Measurements from ENCODE around the gene LIN7A.

LIN7A gene

DNA sequence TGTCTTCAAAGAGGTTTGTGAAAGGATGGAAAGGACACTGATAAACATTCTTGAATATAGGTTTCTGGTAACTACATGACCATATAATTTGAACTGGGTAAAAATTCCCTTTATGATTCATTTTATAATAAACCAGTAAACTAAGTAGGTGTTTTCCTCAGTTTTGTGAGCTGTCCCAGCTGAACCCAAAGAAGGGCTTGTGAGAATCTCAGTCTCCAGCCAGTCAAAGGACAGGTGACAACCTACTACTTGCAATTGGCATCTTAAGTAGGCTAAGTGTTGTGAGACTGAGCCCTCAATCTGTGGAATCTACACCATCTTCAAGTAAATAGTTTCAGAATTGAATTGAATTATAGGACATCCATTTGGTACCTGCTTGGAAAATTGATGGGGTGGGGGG lies 145.9 kb downstream of the LIN7A start:
- no peak for TF ChIP-seq TCF12 (IDR thresholded peaks at IDR 0.05; ENCODE audit: low read depth)
- TF ChIP-seq, protein P1, sequence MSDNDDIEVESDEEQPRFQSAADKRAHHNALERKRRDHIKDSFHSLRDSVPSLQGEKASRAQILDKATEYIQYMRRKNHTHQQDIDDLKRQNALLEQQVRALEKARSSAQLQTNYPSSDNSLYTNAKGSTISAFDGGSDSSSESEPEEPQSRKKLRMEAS (IDR thresholded peaks at IDR 0.05): no peak

DNA sequence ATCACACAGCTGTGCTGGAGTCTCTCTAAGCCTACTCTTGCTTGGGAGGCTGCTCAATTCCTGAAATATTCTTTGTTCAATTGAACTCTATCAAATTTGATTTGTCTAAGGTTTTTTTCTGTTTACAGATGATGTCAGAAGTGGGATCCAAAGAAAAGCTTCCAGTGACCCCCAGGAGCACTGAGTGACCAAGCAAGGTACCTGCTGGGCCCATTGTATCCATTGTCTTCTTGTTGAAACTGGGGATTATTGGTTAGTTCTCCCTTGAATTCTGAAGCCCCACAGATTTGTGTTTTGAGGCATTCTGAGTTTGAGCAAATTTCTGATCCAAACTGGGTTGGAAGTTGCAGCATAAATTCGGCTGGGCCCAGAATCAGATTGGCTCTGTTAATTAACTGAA lies 156.4 kb downstream of the LIN7A start:
- no peak for TF ChIP-seq TEAD4 (IDR thresholded peaks at IDR 0.05)
- TF ChIP-seq YY1 (IDR thresholded peaks at IDR 0.05; ENCODE audit: low read depth): no peak
- no peak for TF ChIP-seq TAF1 (IDR thresholded peaks at IDR 0.05; ENCODE audit: low read depth)
- TF ChIP-seq CREB1 (IDR thresholded peaks at IDR 0.05; ENCODE audit: low read depth): no peak
- no peak for TF ChIP-seq NFIC (IDR thresholded peaks at IDR 0.05)
- no peak for TF ChIP-seq FOXM1 (IDR thresholded peaks at IDR 0.05; ENCODE audit: borderline replicate concordance, low read depth)
- no peak for TF ChIP-seq EGR1 (IDR thresholded peaks at IDR 0.05)
- TF ChIP-seq, protein P2, sequence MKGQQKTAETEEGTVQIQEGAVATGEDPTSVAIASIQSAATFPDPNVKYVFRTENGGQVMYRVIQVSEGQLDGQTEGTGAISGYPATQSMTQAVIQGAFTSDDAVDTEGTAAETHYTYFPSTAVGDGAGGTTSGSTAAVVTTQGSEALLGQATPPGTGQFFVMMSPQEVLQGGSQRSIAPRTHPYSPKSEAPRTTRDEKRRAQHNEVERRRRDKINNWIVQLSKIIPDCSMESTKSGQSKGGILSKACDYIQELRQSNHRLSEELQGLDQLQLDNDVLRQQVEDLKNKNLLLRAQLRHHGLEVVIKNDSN (IDR thresholded peaks at IDR 0.05): no peak
- no peak for TF ChIP-seq ZBTB7A (IDR thresholded peaks at IDR 0.05; ENCODE audit: low read depth)
- TF ChIP-seq CEBPB (IDR thresholded peaks at IDR 0.05): no peak
- no peak for TF ChIP-seq REST (IDR thresholded peaks at IDR 0.05; ENCODE audit: low read depth)
- TF ChIP-seq, protein P1 (IDR thresholded peaks at IDR 0.05): no peak
- TF ChIP-seq EP300 (IDR thresholded peaks at IDR 0.05; ENCODE audit: borderline replicate concordance): no peak
- no peak for TF ChIP-seq RAD21 (IDR thresholded peaks at IDR 0.05; ENCODE audit: low read depth)

DNA sequence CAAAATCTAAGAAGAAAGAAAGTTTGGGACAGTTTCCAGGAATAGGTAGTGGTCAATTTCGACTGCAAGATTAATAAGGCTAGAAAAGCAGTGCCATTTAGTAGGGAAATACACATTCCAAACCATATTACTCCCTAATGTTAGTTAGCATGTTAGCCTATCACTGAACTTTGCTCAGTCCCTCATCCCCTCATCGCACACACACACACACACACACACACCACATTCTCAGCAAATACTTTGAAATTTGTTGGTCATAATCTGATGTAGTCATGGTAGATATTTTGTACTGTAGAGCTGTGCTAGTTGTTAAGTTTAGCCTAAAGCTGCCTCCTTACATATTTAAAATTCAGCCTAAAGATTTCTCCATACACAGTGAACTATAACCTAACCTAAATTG lies 157.0 kb downstream of the LIN7A start:
- TF ChIP-seq NFIC (IDR thresholded peaks at IDR 0.05): no peak
- TF ChIP-seq CREB1 (IDR thresholded peaks at IDR 0.05; ENCODE audit: low read depth): no peak
- no peak for TF ChIP-seq FOXM1 (IDR thresholded peaks at IDR 0.05; ENCODE audit: borderline replicate concordance, low read depth)
- TF ChIP-seq CEBPB (IDR thresholded peaks at IDR 0.05): no peak
- TF ChIP-seq TCF12 (IDR thresholded peaks at IDR 0.05; ENCODE audit: low read depth): no peak
- no peak for TF ChIP-seq ZBTB7A (IDR thresholded peaks at IDR 0.05; ENCODE audit: low read depth)
- TF ChIP-seq, protein P1 (IDR thresholded peaks at IDR 0.05): no peak
- no peak for TF ChIP-seq REST (IDR thresholded peaks at IDR 0.05; ENCODE audit: low read depth)
- no peak for TF ChIP-seq YY1 (IDR thresholded peaks at IDR 0.05; ENCODE audit: low read depth)
- TF ChIP-seq TAF1 (IDR thresholded peaks at IDR 0.05; ENCODE audit: low read depth): no peak
- no peak for TF ChIP-seq EGR1 (IDR thresholded peaks at IDR 0.05)
- no peak for TF ChIP-seq TEAD4 (IDR thresholded peaks at IDR 0.05)
- TF ChIP-seq EP300 (IDR thresholded peaks at IDR 0.05; ENCODE audit: borderline replicate concordance): no peak

DNA sequence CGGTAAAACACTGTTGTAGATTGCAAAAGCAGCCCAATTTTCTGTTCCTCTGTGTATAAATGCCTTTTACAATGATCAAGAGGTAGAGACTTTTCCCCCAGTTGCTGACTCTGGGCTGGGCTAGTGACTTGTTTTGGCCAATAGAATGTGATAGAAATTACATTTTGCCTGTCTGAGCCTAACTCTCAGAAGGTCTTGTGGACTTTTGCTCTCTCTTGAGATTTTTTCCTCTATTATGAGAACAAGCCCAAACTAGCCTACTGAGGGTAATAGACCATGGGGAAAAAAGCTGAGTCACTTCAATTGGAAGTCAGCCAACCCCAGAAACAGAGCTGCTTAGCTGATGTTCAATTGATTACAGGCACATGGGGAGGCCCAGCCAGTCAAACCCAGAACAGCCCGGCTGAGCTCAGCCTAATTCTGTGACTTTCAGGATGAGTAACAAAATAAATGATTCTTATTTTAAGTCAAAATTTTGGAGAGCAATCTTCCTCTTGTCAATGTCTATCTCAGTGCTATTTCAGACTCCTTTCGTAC lies 159.7 kb downstream of the LIN7A start:
- TF ChIP-seq, protein P1 (IDR thresholded peaks at IDR 0.05): peak; percentile 62; the same call in 1 of the 2 replicates
- TF ChIP-seq FOXM1 (IDR thresholded peaks at IDR 0.05; ENCODE audit: borderline replicate concordance, low read depth) (no peak), NFIC (IDR thresholded peaks at IDR 0.05) (peak; percentile 80)

GRCh38 chr12:80777587-80777986 lies 160.1 kb downstream of the LIN7A start:
- no peak for TF ChIP-seq NFIC (IDR thresholded peaks at IDR 0.05)
- no peak for TF ChIP-seq FOXM1 (IDR thresholded peaks at IDR 0.05; ENCODE audit: borderline replicate concordance, low read depth)
- no peak for TF ChIP-seq YY1 (IDR thresholded peaks at IDR 0.05; ENCODE audit: low read depth)
- no peak for TF ChIP-seq TEAD4 (IDR thresholded peaks at IDR 0.05)
- TF ChIP-seq CEBPB (IDR thresholded peaks at IDR 0.05): no peak
- TF ChIP-seq EGR1 (IDR thresholded peaks at IDR 0.05): no peak
- TF ChIP-seq, protein P2 (IDR thresholded peaks at IDR 0.05): no peak
- TF ChIP-seq TAF1 (IDR thresholded peaks at IDR 0.05; ENCODE audit: low read depth): no peak
- TF ChIP-seq REST (IDR thresholded peaks at IDR 0.05; ENCODE audit: low read depth): no peak
- no peak for TF ChIP-seq TCF12 (IDR thresholded peaks at IDR 0.05; ENCODE audit: low read depth)
- TF ChIP-seq EP300 (IDR thresholded peaks at IDR 0.05; ENCODE audit: borderline replicate concordance): no peak
- TF ChIP-seq ZBTB7A (IDR thresholded peaks at IDR 0.05; ENCODE audit: low read depth): no peak
- TF ChIP-seq, protein P1 (IDR thresholded peaks at IDR 0.05): no peak
